ENCODE measurements around the gene WSCD2.

GRCh38 chr12:108104657-108105056 lies 24.4 kb upstream of the WSCD2 start:
- TF ChIP-seq CTCF (conservative IDR thresholded peaks at IDR 0.05; ENCODE audit: low read length) (no peak), EZH2phosphoT487 (IDR thresholded peaks at IDR 0.05; ENCODE audit: borderline replicate concordance, low read depth, low read length) (no peak)
